SU-DHL-6 (cell line): ENCODE data around the gene LITAFD.

Source experiments
- CTCF ChIP-seq: fragments of 200-600 bp; sonication (generic); IDR thresholded peaks from one replicate; pipeline ENCODE4 v1.5.1; 2017; ENCODE audit warnings: antibody characterized with exemption, mild to moderate bottlenecking, low read length, moderate library complexity; ENCODE audit not compliant: insufficient read depth, poor library complexity, severe bottlenecking
- EZH2phosphoT487 ChIP-seq: fragments of 200-600 bp; sonication (generic), shearing (Covaris generic); conservative IDR thresholded peaks from 2 replicates; pipeline ENCODE4 v1.6.1; 2018; ENCODE audit warnings: mild to moderate bottlenecking, antibody characterized with exemption, low read length, moderate library complexity, mixed read lengths

- TF ChIP-seq CTCF = no peak
- no peak for TF ChIP-seq EZH2phosphoT487
Observed at GRCh38 chr16:8898660-8899318, 16.6 kb downstream of the LITAFD start.
